ENCODE data around the gene ATL3.
"Not testable (repeated sequence)": the region's sequence is repeated elsewhere in the genome, so short reads cannot be mapped to it uniquely, and the experiment has no call there.

The ATL3 gene

DNA sequence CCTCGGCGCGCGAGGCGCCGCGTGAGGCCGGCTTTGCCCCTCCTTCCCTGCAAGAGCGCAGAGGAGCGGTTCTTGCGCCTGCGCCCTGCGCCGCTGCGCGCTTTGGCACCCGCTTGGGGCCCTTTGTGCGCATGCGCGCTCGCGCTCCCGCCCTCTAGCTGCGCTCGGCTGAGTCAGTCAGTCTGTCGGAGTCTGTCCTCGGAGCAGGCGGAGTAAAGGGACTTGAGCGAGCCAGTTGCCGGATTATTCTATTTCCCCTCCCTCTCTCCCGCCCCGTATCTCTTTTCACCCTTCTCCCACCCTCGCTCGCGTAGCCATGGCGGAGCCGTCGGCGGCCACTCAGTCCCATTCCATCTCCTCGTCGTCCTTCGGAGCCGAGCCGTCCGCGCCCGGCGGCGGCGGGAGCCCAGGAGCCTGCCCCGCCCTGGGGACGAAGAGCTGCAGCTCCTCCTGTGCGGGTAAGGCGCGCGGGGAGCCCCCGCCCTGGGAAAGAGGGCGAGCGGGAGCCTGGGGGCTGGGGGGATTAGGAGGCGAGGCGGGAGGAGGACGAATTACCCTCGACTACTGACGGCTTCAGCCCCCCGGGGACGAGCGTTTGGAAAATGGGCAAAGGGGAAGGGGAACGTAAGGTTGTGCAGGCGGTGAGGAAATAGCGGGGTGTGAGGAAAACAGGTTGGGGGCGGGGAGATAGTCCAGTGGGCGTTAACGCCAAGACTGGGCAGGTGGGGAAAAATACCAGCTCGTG, 10.3 kb upstream of the ATL3 start, which contains the start of gene RTN3:
Gene RTN3 (plus strand): TSS at position 180 of the 745 bp plus-strand sequence. CDS start 137 bp downstream, at position 317.
- peak; percentile 68 for DNase-seq

DNA sequence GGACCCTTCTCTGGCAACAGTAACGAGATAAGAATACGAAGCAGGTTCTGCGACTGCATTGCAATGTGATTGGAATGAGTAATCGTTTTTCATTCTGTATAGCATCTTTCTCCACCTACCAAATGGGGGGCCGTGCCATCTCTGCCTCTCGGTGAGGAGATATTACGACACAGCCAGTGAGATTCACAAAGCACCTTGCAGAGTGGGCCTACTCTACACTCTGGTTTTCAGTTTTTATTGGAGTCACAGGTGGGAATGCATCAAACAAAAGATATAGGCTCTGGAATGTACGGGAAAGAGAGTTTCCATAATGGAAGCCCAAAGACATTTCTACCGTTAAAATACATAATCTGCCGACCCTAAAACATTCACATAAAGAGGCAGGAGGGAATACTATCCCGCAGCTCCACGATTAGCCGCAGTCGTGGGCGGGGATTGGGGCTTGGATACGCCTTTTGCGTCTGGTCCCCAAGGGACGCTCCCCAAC, 9.7 kb upstream of the ATL3 start:
- no peak for DNase-seq

DNA sequence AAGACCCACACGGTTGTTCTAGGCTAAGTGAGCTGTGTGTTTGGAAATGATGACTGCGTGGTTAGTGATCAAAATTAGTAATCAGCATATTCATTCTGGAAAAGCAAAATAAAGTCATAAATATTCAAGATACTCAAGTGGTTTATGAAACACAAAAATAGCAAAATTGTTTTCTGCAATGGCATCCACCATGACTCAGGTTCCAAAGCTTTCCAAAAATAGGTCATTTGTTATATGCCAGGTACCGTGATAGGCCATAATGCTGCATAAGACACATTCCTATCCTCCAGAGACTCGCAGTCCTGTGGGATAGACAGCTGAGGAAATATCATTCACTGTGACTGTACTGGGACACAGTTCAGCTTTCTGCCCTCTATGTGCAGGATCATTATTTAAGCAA, 2.4 kb upstream of the ATL3 start:
- DNase-seq = no peak

DNA sequence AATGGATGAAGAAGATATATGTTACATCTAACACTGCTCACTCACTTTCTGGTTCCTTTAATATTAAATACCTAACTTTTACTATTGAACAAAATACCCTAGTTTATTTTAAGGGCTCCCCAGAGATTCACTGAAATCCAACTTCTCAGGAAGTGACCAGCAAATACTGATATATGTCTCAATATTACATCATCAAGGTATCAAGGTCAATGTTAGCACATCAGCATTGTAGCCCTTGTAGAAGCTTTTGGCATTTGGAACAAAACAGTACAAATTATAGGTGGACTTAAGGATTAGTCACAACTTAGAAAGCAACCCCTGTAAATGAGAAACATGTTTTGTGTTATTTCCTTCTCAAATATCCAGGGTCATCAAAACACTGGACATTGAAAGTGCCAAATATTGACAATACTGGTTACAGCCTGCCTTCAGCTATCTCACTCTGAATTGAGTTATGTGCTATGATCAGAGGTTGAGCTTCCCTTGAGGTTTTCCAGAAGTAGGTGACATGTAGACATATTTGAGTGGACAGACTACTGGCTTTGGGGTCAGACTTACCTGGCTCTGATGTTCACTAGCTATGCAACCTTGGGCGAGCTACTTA, 1.9 kb upstream of the ATL3 start:
- no peak for DNase-seq

DNA sequence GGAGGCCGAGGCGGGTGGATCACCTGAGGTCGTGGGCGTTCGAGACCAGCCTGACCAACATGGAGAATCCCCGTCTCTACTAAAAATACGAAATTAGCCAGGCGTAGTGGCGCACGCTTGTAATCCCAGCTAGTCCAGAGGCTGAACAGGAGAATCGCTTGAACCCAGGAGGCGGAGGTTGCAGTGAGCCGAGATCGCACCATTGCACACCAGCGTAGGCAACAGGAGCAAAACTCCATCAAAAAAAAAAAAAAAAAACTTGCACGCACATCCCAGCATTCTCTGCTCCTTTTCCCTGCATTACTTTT, 934 bp upstream of the ATL3 start:
- no peak for DNase-seq

DNA sequence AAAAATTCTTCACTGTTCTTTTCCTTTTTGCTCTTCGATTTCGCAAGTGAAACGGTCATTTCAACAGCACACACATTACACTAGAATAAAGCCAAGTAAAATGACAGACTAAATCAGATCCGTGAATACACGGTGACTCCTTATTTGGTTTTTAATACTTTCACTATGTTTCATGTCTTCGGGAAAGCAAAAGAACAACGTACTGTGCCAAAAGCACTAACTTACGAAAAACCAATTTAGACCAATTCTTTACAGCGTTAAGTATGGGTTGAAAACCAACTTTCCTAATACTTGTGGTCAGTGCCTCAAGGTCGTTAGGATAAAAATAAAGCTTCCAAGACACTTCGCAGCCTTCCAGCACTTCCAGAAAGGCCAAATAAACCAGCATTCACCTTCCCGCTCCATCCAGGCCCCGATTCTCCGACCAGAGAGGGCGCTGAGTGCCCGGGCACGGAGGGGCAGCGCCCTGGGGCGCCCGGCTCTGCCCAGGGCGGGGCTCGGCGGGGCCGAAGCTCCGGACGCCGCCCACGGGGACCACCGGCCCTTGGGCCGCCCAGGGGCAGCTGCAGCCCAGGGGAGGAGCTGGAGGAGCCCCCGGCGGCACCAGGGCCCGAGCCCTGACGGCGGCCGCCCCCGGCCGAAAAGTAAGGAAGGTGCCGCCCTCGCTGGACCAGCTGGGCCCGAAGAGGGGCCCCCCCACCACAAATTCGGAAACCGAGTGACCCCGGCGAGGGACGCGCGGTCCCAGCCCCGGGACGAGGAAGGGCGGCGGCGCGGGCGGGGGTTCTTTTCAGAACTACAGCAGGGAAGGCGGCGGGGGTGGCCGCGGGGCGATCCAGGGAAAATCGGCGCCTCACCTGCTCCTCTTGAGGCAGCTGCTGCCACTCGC, 499 bp downstream of the ATL3 start:
- DNase-seq = no peak

DNA sequence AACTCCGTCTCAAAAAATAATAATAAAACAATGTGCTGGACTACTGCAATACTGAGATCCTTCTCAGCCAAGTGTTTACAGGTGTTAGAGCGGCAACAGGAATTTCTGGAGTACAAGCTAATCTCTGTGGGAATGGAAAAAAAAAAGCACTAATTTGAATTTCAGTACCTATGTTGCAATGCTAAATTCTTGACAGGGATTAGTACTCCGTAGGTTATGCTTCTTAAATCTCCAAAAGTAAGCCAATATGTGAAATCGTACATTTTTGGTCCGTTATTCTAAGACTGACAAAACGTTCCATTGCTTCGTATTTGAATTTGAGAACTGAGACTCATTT, 1.1 kb downstream of the ATL3 start:
- no peak for DNase-seq

DNA sequence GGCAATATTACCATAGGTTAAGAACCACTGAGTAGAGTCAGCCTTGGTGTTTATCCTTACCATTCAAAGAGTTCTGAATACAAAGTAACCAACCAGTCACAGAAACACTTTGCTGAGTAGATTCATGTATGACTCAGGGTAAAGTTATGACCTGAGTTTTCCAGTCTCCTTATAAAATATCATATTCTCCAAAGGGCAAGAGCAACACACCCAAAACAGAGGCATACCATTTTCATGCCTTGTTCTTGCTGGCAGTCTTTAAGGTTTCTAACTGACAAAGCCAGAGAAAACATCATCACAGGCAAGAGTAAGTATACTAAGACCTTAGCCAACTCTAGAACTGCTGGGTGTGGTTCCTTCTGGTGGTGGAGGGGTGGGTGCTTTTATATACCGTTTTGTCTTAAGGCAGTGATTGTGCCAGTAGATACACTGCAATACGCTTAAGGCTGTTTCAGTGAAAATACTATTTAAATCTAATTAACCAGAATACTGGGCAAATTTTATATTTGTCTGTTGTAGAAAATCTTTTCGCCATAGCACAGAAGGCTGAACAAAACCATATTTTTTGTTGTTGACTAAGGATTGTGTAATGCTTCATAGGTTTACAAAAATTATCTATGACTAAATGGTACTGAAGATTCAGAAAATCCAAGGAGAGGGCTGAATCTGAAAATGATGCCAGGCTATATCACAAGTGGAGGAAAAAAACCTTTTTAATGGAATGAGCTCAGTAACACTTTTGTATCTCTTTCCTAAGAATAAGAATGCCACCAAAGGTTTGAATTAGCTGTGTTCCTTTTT, 3.0 kb downstream of the ATL3 start:
- DNase-seq = no peak

DNA sequence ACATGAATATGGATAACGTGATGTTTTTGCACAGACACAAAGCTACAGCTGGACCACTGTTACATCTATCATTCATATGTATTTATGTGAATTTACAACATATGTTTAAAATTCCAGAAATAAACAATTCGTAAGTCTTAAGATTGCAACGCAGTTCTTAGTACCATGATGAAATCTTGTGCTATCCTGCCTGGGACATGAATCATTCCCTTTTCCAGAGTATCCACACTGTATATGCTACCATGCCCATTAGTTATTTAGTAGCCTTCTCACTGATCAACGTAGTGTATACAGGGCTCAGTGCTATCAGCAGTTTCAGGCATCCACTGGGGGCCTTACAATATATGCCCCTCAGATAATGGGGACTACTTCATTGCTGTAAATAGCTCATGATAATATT, 4.3 kb downstream of the ATL3 start:
- no peak for DNase-seq

DNA sequence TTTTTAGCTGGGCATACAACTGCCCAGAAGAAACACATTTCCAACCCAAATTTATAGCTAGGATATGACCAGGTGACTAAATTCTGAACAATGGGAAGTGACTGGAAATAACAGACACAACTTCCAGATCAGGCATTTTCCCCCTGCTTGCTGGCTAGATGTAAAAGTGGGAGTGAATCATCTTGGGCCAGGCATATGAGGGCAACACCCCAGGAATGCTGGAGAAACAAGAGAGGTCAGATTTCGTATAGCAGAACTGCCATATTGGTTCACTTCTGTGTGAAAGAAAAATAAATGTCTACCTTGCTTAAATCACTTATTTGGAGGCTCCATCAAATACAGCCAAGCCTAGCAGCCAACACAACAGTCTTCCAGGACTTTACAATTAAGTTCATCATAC, 7.4 kb downstream of the ATL3 start:
- DNase-seq = no peak

DNA sequence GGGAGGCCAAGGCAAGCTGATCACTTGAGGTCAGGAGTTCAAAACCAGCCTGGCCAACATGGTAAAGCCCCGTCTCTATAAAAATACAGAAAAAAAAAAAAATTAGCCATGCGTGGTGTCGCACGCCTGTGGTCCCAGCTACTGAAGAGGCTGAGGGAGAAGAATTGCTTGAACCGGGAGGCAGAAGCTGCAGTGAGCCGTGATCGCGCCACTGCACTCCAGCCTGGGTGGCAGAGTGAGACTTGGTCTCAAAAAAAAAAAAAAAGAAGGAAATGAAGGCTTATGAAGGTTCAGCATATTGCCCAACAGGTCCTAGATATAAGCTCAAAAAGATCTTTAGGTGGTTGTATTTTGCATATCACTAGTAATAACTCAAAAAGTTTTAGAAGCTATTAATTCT, 10.2 kb downstream of the ATL3 start:
- no peak for DNase-seq

DNA sequence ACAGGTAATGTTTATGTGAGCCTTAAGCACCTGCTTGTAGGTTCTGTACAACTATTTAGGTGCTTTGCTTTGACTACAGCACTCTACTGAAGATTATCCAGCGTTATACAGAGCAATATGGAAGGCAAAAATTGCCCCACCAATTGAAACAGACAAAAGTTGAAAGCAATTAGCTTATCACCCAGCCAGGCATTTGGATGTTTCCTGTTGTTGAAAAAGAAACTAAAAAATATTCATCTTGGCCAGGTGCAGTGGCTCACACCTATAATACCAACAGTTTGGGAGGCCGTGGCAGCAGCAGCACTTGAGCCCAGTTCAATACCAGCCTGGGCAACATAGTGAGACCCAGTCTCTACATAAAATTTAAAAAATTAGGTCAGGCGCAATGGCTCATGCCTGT, 18.5 kb downstream of the ATL3 start:
- no peak for DNase-seq

DNA sequence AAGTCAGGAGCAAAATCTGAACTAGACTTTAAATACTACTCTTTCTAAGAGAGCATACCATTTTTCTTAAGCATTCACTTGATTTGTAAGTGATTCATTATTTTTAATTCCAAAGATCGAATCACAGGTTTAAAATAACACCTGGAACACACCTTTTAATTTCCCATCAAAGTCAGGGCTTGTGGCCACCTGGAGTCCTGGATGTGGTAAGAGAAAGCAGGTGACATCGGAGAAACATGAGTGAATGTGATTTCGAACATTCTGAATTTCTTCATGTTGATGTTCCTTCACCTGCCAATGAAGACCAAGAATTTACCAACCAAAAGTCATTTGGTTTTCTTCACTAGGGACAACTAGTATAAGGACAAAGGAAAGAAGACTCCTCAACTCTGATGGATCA, 28.0 kb downstream of the ATL3 start:
- no peak for DNase-seq

DNA sequence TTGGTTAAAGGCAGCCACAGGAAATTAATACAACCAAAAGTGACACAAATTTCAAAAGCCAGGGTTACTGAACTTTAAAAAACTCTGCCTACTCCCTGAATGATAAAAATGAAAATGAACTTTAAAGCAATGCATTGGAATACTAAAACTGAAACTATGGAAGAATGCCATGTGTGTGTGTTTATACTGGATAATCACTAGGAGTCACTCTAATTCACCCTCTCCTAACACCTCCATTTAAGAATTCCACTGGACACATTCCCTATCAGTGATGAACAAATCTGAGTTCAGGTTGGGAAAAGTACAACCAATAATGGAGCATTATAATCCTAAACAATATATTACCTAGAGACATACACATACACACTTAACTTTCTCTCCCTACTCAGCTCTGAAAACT, 29.4 kb downstream of the ATL3 start:
- DNase-seq = no peak

DNA sequence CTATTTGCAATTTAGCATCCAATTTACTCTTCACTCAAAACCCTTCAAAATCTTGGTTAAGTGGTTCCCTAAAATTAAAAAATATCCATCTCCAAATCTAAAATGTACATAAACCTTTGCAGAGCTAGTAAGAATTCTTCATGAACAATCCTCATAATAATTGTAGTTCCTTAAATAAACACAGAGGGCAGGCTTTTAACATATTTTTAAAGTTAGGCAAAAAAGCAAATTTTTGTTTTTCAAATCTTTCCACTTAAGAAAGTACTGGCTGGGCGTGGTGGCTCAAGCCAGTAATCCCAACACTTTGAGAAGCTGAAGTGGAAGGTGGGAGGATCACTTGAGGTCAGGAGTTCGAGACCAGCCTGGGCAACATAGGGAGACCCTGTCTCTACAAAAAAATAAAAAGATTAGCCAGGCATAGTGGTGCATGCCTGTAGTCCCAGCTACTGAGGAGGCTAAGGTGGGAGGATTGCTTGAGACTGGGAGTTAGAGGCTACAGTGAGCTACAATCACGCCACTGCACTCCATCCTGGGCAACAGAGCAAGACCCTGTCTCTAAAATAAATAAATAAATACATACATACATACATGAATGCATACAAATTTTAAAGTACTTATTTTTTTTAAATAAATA, 31.9 kb downstream of the ATL3 start:
- DNase-seq = no peak

DNA sequence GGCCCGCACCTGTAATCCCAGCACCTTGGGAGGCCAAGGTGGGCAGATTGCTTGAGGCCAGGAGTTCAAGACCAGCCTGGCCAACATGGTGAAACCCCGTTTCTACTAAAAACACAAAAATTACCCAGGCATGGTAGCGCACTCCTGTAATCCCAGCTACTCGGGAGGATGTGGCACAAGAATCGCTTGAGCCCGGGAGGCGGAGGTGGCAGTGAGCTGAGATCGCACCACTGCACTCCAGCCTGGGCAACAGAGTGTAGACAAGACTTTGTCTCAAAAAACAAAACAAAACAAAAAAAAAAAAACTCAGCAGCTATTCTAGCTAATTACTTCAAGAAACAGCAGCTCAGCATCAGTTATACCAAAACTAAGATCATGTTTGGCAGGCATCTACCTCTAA, 32.7 kb downstream of the ATL3 start:
- DNase-seq = not testable (repeated sequence)

DNA sequence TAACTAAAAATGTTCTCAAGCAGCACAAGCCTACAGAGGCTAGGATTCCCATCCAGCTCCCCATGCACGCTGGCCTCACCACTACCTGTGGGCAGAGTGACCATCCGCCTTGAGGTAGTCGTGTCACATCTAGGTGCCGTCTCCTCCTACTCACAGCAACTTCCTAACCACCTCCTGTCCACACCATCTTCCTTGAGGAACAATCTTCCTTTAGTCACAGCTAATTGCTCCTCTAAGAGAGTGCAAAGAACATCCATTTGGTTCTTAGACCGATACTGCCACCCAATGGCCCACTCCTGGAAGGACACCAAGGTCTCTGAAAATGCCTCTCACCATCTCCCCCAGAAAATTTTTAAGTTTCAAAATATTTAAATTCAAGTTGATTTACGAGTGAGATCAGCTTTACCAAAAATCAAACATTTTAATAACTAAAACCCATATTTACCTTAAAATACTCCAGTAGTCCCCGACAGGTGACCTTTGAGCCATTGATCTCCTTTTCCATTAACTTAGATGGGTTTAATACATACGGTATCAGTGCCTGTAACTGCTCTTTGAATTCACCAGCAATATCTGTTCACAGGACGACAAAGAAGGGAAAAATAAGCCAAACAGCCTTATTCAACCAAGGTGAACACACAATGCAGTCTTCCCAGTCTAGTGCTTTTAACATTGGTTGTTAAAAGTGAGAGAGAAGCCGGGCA, 35.3 kb downstream of the ATL3 start:
- no peak for DNase-seq

DNA sequence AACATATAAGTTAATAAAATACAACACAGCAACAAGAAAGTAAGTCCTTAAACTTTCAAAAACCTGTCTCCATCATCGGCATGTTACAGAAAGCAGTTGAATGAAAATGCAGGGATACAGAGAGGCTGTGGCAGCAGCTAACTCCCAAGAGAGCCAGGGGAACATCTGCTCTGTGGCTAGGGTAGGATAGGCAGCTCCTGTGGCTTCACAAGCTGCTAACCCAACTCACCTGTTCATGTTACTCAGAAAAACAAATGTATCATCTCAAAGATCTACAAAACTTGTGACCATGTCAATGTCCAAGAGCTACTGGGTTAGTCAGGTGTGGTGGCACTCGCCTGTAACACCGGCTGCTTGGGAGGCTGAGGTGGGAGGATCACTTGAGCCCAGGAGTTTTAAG, 41.8 kb downstream of the ATL3 start:
- DNase-seq = no peak

DNA sequence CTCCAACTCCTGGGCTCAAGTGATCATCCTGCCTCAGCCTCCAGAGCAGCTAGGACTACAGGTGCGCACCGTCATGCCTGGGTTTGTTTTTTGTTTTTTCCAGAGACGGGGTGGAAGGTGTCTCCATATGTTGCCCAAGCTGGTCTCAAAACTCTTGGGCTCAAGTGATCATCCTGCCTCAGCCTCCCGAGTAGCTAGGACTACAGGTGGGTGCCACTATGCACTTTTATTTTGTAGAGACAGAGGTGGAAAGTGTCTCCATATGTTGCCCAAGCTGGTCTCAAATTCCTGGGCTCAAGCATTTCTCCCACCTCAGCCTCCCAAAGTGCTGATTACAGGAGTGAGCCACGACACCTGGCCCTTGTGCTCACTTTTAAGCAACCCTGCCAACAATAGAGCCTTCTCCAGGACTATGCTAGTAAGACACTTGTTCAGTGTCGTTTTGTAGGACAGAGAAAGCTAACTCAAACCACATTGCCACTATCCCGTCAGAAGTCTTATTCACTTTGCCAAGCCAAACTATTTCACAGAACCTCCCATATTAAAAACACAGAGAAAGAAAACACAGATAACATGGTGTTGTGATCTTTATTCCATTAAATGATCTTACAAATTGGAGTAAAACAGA, 47.5 kb downstream of the ATL3 start:
- peak; percentile 4 for DNase-seq

DNA sequence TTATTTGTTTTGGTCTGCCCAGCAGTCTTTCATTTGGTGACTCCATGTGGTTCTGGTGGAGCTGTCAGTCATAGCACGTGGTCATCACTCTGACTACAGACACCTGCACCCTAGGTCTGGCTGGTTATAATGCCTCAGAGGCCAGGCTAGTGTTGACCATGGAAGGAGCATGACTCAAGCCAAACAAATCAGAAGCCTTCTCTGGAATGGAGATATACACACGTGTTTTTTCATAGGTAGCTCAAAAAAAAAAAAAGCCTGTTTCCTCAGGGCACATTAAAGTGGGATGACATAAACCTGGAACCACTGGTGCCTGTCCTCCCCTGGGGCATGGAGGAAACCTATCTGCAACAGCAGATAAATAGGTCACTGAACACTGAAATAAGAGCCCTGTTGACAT, 48.9 kb downstream of the ATL3 start:
- no peak for DNase-seq

DNA sequence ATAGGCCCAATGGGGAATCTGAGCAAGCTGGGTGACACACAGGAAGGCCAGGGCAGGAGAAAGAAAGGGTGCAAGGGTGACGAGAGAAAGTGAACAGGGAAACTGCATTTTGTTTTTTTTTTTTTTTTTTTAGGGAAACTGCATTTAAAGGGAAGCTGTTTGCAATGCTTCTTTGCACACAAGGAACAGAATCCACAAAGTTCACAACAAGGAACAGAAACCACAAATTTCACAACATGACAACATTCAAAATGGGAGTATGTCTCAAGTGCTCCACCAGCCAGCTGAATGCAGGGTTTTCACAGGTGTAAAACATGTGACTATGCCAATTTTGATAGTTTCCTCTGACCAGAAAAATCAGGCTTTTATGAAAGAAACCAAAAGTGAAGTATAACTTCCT, 50.1 kb downstream of the ATL3 start:
- no peak for DNase-seq

DNA sequence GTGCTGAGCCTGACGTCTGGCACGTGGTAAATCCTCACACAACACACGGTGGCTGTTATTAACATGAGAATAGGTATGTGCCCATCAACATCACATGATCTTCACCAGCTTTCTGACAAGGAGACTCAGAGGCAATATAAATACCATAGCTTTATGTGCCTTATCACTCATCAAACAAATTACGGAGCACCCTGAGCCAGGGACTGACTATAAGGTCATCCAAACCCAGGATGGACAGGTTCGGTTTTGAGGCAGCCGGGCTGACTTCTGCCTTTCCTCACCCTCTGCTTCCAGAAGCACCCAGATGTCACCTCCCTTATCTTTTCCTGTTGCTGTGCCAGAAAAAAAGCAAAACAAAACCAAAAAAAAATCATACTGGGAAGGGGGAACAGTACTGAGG, 51.2 kb downstream of the ATL3 start:
- DNase-seq = no peak
